RWPE2 (cell line): ENCODE results near the gene GRIN3B.

ENCODE experiments used
- ATAC-seq: fragments of 200-7000 bp; cut with Tn5 transposase; 3 replicates; pipeline ENCODE4 v1.9.1; 2021; ENCODE audit warnings: low read depth
- DNase-seq: peaks from one replicate; pipeline ENCODE4 v3.0.0-alpha.2; 2020; ENCODE audit warnings: low spot score
- H3K27ac ChIP-seq: fragments of 450-650 bp; 2 replicates; pipeline ENCODE4 v1.5.1; 2017; ENCODE audit warnings: mild to moderate bottlenecking; ENCODE audit not compliant: poor library complexity, severe bottlenecking
- H3K27me3 ChIP-seq: fragments of 250-450 bp; sonication (Bioruptor Pico); 2 replicates; pipeline ENCODE4 v1.5.1; 2021; ENCODE audit warnings: mild to moderate bottlenecking, moderate library complexity; ENCODE audit not compliant: insufficient read depth, poor library complexity, severe bottlenecking
- H3K36me3 ChIP-seq: fragments of 250-450 bp; sonication (Bioruptor Pico); 2 replicates; pipeline ENCODE4 v1.5.1; 2020; ENCODE audit warnings: low read depth, mild to moderate bottlenecking, moderate library complexity
- H3K4me1 ChIP-seq: fragments of 250-450 bp; sonication (Bioruptor Pico); 2 replicates; pipeline ENCODE4 v1.5.1; 2021; ENCODE audit warnings: mild to moderate bottlenecking, moderate library complexity; ENCODE audit not compliant: insufficient read depth, poor library complexity, severe bottlenecking
- H3K4me3 ChIP-seq: fragments of 250-450 bp; sonication (Bioruptor Pico); 2 replicates; pipeline ENCODE4 v1.5.1; 2021; ENCODE audit warnings: mild to moderate bottlenecking, moderate library complexity; ENCODE audit not compliant: severe bottlenecking
- H3K9me3 ChIP-seq: fragments of 250-450 bp; sonication (Bioruptor Pico); 2 replicates; pipeline ENCODE4 v1.5.1; 2021; ENCODE audit warnings: mild to moderate bottlenecking, moderate library complexity; ENCODE audit not compliant: severe bottlenecking
- TF ChIP-seq, protein P1 (sequence below): fragments of 450-650 bp; IDR thresholded peaks from one replicate; pipeline ENCODE4 v1.5.1; 2017; ENCODE audit warnings: mild to moderate bottlenecking, moderate library complexity; ENCODE audit not compliant: poor library complexity, severe bottlenecking

GRIN3B gene

DNA sequence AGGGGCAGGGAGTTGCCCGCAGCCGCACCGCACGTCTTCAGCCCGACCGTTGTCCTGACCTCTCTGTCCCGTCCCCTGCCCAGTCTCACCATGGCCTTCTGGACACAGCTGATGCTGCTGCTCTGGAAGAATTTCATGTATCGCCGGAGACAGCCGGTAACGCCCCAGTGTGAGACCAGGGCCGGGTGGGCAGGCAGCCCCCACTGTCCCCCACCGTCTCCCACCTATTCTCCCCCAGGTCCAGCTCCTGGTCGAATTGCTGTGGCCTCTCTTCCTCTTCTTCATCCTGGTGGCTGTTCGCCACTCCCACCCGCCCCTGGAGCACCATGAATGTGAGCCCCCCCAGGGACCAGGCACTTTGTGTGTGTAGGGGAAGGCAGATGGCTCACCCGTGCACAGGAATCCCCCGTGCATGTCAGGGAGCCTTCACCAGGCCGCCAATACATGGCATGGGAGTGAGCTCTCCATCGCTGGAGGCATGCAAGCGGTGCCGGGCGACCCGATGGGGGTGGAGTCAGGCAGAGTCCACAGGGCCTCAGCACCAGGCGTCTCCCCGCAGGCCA lies 41.1 kb downstream of the GRIN3B start:
- Histone ChIP-seq H3K4me1 (no peaks in the 10 kb centered on the region), H3K9me3 (no peaks in the 10 kb centered on the region), H3K4me3 (no peak overlapping the region), H3K36me3 (peaks cover 32% of the 10 kb centered on the region), H3K27ac (no peak overlapping the region), H3K27me3 (no peaks in the 10 kb centered on the region)
- ATAC-seq (no peak), DNase-seq (no peak)
- TF ChIP-seq, protein P1, sequence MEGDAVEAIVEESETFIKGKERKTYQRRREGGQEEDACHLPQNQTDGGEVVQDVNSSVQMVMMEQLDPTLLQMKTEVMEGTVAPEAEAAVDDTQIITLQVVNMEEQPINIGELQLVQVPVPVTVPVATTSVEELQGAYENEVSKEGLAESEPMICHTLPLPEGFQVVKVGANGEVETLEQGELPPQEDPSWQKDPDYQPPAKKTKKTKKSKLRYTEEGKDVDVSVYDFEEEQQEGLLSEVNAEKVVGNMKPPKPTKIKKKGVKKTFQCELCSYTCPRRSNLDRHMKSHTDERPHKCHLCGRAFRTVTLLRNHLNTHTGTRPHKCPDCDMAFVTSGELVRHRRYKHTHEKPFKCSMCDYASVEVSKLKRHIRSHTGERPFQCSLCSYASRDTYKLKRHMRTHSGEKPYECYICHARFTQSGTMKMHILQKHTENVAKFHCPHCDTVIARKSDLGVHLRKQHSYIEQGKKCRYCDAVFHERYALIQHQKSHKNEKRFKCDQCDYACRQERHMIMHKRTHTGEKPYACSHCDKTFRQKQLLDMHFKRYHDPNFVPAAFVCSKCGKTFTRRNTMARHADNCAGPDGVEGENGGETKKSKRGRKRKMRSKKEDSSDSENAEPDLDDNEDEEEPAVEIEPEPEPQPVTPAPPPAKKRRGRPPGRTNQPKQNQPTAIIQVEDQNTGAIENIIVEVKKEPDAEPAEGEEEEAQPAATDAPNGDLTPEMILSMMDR, result no peak

DNA sequence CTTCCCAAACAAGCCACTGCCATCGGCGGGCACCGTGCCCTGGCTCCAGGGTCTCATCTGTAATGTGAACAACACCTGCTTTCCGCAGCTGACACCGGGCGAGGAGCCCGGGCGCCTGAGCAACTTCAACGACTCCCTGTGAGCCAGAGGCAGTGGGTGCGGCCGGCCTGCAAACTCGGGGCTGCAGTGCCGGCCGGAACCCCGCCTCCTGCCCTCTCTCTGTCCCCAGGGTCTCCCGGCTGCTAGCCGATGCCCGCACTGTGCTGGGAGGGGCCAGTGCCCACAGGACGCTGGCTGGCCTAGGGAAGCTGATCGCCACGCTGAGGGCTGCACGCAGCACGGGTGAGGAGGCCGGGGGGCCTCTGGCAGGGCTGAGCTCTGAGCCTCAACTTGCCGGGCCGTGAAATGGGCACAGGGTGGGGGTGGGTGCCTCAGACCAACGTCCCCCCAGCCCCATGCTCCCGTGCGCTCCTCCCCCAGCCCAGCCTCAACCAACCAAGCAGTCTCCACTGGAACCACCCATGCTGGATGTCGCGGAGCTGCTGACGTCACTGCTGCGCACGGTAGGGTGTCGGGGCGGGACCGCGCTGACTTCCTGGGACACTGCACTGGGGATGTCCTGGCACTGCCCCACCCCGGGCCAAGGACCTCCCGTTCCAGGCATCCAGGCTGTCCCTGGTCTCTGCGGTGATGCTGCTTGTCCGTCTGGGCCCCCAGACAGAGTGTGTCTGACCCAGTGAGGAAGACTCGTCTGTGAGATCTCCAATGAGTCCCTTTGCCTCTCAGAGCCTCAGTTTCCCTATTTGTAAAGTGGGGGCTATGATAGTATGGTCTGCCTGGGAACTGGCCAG lies 41.8 kb downstream of the GRIN3B start:
- ATAC-seq, result no peak
- Histone ChIP-seq H3K27ac (no peak overlapping the region), H3K4me1 (no peaks in the 10 kb centered on the region), H3K9me3 (no peaks in the 10 kb centered on the region), H3K4me3 (no peak overlapping the region), H3K36me3 (peaks cover 25% of the 10 kb centered on the region), H3K27me3 (no peaks in the 10 kb centered on the region)
- TF ChIP-seq, protein P1, result no peak
- DNase-seq, result peak; percentile 45

DNA sequence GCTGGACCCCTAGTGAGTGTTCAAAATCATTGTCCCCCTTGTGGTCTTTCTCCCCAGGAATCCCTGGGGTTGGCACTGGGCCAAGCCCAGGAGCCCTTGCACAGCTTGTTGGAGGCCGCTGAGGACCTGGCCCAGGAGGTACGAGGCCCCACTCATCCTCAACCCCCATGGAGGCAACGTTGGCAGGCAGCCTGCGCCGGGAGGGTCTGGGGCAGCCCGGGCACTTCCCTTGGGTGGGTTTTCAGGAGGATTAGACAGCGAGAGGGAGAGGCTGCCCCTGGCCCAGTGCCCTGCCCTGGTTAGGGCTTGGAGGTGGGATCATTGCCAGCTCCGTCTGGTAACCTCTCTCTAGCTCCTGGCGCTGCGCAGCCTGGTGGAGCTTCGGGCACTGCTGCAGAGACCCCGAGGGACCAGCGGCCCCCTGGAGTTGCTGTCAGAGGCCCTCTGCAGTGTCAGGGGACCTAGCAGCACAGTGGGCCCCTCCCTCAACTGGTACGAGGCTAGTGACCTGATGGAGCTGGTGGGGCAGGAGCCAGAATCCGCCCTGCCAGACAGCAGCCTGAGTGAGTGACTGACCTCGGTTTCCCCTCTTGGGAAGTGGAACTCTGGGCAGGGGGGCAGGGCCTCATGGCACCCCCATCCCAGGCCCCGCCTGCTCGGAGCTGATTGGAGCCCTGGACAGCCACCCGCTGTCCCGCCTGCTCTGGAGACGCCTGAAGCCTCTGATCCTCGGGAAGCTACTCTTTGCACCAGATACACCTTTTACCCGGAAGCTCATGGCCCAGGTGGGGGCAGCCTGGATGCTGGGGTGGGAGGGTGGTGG lies 42.7 kb downstream of the GRIN3B start:
- Histone ChIP-seq H3K4me1 (no peaks in the 10 kb centered on the region), H3K36me3 (peaks cover 17% of the 10 kb centered on the region), H3K27ac (no peak overlapping the region), H3K9me3 (no peaks in the 10 kb centered on the region), H3K4me3 (no peak overlapping the region), H3K27me3 (no peaks in the 10 kb centered on the region)
- ATAC-seq (no peak), DNase-seq (no peak)
- TF ChIP-seq, protein P1, result no peak

DNA sequence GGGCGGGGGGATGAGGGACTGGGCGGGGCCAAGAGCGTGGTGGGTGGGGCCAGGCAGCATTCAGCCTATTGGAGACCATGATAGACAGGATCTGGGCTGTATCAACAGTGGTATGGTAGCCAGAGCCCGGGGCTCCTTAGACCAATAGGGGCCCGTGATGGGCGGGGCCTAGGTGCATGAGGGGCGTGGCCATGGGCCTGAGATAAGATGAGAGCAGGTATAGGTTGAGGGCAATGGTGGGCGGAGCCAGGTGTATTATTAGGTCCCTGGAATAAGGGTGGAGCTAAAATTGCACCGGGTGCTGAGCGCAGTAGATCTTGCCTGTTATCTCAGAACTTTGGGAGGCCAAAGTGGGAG lies 45.0 kb downstream of the GRIN3B start:
- Histone ChIP-seq H3K4me3 (no peak overlapping the region), H3K36me3 (peaks cover 6% of the 10 kb centered on the region; the same call in 1 of the 2 replicates), H3K4me1 (no peaks in the 10 kb centered on the region), H3K27me3 (no peaks in the 10 kb centered on the region), H3K9me3 (no peaks in the 10 kb centered on the region), H3K27ac (no peak overlapping the region)
- TF ChIP-seq, protein P1, result no peak
- DNase-seq, result peak; percentile 83
- peak; percentile 48 for ATAC-seq
